ENCODE data around the gene CFAP65. TPM values are rescaled to one million over a fixed set of nuclear protein-coding genes. Genes with fewer than 3 reads are reported as not detected.

The CFAP65 gene
- total and polyA plus RNA-seq, 2 of the 13 experiments (the other 11 are each of a cell fraction or from before 2014, with no cell fraction given), result 0.05 TPM; not detected in 1

DNA sequence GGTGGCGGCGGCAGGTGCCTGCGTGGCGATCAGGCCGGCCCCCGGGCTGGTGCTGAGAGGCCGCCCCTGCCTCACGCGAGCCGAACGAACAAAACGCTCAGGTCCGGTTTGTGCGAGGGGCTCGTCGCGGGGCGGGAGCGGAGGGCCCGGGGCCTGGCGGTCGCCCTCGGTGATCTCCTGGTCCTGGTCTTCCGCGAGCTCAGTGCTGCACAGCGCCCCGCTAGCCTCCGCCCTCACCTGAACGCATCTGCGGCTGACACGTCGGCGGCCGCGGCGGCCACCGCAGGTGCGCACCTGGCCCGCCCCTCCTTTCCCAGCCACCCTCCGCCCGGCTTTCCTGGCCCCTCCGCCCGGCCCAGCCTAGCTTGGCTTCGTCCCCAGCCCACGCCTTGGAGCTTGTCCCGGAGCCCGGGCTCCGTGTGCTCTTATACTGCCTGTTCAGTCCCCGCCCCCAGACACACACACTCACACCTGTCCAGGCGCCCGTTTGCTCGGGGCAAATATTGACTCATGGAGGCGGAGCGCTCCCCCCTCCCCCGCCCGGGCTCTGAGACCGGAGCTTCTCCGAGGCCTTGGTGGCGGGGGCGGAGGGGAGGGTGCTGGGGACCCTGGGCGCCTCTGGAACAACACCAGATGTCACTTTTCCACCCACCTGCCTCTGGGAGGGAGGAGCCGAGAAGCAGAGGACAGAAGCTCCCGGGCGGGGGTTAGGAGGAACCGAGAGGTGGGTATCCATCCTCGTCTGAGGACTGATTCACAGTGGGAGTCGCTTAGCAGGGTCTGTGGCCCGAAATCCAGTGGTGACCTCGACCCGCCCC, 39.5 kb downstream of the CFAP65 start (continued):
- TF ChIP-seq ZNF552 (CRISPR knock-in tag; IDR thresholded peaks at IDR 0.05; ENCODE audit: borderline replicate concordance) (0 out of 2 replicates have a peak, but pooled peaks have one; percentile 8), ZNF607 (CRISPR knock-in tag; IDR thresholded peaks at IDR 0.05; ENCODE audit: borderline replicate concordance) (peak; percentile 51; the same call in 1 of the 2 replicates), ZNF749 (CRISPR knock-in tag; IDR thresholded peaks at IDR 0.05; ENCODE audit: borderline replicate concordance) (0 out of 2 replicates have a peak, but pooled peaks have one; percentile 51), ZSCAN31 (CRISPR knock-in tag; IDR thresholded peaks at IDR 0.05; ENCODE audit: low read depth) (0 out of 2 replicates have a peak, but pooled peaks have one; percentile 15), ZNF615 (CRISPR knock-in tag; IDR thresholded peaks at IDR 0.05; ENCODE audit: borderline replicate concordance) (no peak), ZNF883 (CRISPR knock-in tag; IDR thresholded peaks at IDR 0.05; ENCODE audit: not compliant biosample characterization) (peak; percentile 62), ZNF33B (CRISPR knock-in tag; IDR thresholded peaks at IDR 0.05) (peak; percentile 92), PCBP2 (optimal IDR thresholded peaks at IDR 0.05; ENCODE audit: low read depth, low read length, poor library complexity, severe bottlenecking) (no peak), KAT8 (CRISPR knock-in tag; IDR thresholded peaks at IDR 0.05) (peak; percentile 75), FOXJ3 (CRISPR knock-in tag; IDR thresholded peaks at IDR 0.05; ENCODE audit: borderline replicate concordance) (peak; percentile 63; the same call in 1 of the 2 replicates), ZKSCAN5 (CRISPR knock-in tag; IDR thresholded peaks at IDR 0.05) (no peak), ZNF816 (CRISPR knock-in tag; IDR thresholded peaks at IDR 0.05; ENCODE audit: borderline replicate concordance) (peak; percentile 92; the same call in 1 of the 2 replicates), FOXA1 (IDR thresholded peaks at IDR 0.05) (no peak), FOXA1 (CRISPR knock-in tag; IDR thresholded peaks at IDR 0.05) (peak; percentile 94), TEAD3 (CRISPR knock-in tag; optimal IDR thresholded peaks at IDR 0.05; ENCODE audit: borderline replicate concordance) (peak; percentile 12), MIXL1 (CRISPR knock-in tag; IDR thresholded peaks at IDR 0.05) (peak; percentile 25; the same call in 1 of the 2 replicates), REL (CRISPR knock-in tag; conservative IDR thresholded peaks at IDR 0.05) (no peak), LCORL (IDR thresholded peaks at IDR 0.05) (no peak), LCORL (CRISPR knock-in tag; IDR thresholded peaks at IDR 0.05) (peak; percentile 95), ZNF367 (CRISPR knock-in tag; IDR thresholded peaks at IDR 0.05; ENCODE audit: borderline replicate concordance) (no peak), RXRB (CRISPR knock-in tag; IDR thresholded peaks at IDR 0.05; ENCODE audit: borderline replicate concordance) (peak; percentile 67), ZNF335 (CRISPR knock-in tag; IDR thresholded peaks at IDR 0.05) (no peak), SPEN (CRISPR knock-in tag; IDR thresholded peaks at IDR 0.05; ENCODE audit: low read depth) (peak; percentile 32), STAT5B (CRISPR knock-in tag; IDR thresholded peaks at IDR 0.05) (no peak)
- TF ChIP-seq, protein P1, sequence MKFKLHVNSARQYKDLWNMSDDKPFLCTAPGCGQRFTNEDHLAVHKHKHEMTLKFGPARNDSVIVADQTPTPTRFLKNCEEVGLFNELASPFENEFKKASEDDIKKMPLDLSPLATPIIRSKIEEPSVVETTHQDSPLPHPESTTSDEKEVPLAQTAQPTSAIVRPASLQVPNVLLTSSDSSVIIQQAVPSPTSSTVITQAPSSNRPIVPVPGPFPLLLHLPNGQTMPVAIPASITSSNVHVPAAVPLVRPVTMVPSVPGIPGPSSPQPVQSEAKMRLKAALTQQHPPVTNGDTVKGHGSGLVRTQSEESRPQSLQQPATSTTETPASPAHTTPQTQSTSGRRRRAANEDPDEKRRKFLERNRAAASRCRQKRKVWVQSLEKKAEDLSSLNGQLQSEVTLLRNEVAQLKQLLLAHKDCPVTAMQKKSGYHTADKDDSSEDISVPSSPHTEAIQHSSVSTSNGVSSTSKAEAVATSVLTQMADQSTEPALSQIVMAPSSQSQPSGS (CRISPR knock-in tag; IDR thresholded peaks at IDR 0.05), result 0 out of 2 replicates have a peak, but pooled peaks have one; percentile 44
- TF ChIP-seq, protein P2, sequence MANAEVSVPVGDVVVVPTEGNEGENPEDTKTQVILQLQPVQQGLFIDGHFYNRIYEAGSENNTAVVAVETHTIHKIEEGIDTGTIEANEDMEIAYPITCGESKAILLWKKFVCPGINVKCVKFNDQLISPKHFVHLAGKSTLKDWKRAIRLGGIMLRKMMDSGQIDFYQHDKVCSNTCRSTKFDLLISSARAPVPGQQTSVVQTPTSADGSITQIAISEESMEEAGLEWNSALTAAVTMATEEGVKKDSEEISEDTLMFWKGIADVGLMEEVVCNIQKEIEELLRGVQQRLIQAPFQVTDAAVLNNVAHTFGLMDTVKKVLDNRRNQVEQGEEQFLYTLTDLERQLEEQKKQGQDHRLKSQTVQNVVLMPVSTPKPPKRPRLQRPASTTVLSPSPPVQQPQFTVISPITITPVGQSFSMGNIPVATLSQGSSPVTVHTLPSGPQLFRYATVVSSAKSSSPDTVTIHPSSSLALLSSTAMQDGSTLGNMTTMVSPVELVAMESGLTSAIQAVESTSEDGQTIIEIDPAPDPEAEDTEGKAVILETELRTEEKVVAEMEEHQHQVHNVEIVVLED (CRISPR knock-in tag; IDR thresholded peaks at IDR 0.05; ENCODE audit: borderline replicate concordance), result peak; percentile 55; the same call in 1 of the 2 replicates
- TF ChIP-seq, protein P3, sequence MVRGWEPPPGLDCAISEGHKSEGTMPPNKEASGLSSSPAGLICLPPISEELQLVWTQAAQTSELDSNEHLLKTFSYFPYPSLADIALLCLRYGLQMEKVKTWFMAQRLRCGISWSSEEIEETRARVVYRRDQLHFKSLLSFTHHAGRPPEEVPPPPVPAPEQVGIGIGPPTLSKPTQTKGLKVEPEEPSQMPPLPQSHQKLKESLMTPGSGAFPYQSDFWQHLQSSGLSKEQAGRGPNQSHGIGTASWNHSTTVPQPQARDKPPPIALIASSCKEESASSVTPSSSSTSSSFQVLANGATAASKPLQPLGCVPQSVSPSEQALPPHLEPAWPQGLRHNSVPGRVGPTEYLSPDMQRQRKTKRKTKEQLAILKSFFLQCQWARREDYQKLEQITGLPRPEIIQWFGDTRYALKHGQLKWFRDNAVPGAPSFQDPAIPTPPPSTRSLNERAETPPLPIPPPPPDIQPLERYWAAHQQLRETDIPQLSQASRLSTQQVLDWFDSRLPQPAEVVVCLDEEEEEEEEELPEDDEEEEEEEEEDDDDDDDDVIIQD (CRISPR knock-in tag; IDR thresholded peaks at IDR 0.05; ENCODE audit: low read depth), result peak; percentile 68; the same call in 1 of the 2 replicates

All from HepG2 (cell line).